IPS DF 6.9 (cell line): ENCODE results near the gene ADCY1.

Source experiments
- DNase-seq: peaks from one replicate; pipeline ENCODE4 v3.0.0-alpha.2; 2013; ENCODE audit warnings: low read depth, low spot score
- H3K27ac ChIP-seq: one replicate; pipeline ENCODE4 v1.5.1; 2013; ENCODE audit warnings: low read length, control low read depth
- H3K27me3 ChIP-seq: 2 replicates; pipeline ENCODE4 v1.6.1; 2013; ENCODE audit warnings: mild to moderate bottlenecking, low read length; ENCODE audit not compliant: control insufficient read depth, insufficient read depth
- H3K36me3 ChIP-seq: 2 replicates; pipeline ENCODE4 v1.6.1; 2013; ENCODE audit warnings: low read length; ENCODE audit not compliant: control insufficient read depth, insufficient read depth
- H3K4me1 ChIP-seq: 2 replicates; pipeline ENCODE4 v1.6.1; 2013; ENCODE audit warnings: low read length; ENCODE audit not compliant: control insufficient read depth, insufficient read depth
- H3K4me3 ChIP-seq: 2 replicates; pipeline ENCODE4 v1.5.1; 2013; ENCODE audit warnings: mild to moderate bottlenecking, low read length
- H3K9me3 ChIP-seq: 2 replicates; pipeline ENCODE4 v1.6.1; 2013; ENCODE audit warnings: low read length, inconsistent platforms; ENCODE audit not compliant: control insufficient read depth, insufficient read depth
- WGBS: extraction: QIAGEN DNeasy Blood & Tissue Kit; methylation state at CpG from one replicate; pipeline ENCODE4 v1.1.7; 2013; ENCODE audit warnings: mixed read lengths, missing lambda C conversion rate; ENCODE audit not compliant: insufficient read length, insufficient coverage; 5-methylcytosine and 5-hydroxymethylcytosine counted together

Gene ADCY1

GRCh38 chr7:45695249-45695995 lies 121.3 kb downstream of the ADCY1 start:
- no CpG with 5 or more reads among the region's 5 CpGs for WGBS
- Histone ChIP-seq H3K4me1 (no peaks in the 10 kb centered on the region), H3K9me3 (no peaks in the 10 kb centered on the region), H3K4me3 (no peak overlapping the region), H3K36me3 (no peaks in the 10 kb centered on the region), H3K27me3 (no peaks in the 10 kb centered on the region), H3K27ac (no peak overlapping the region)
- no peak for DNase-seq

- no CpG with 5 or more reads among the region's 4 CpGs for WGBS
- Histone ChIP-seq H3K9me3 (no peaks in the 10 kb centered on the region), H3K4me1 (no peaks in the 10 kb centered on the region)
Measured at GRCh38 chr7:45696476-45696875, 122.3 kb downstream of the ADCY1 start.

GRCh38 chr7:45697576-45698136 lies 123.5 kb downstream of the ADCY1 start:
- H3K9me3 ChIP-seq = no peaks in the 10 kb centered on the region
- no peak overlapping the region for H3K4me3 ChIP-seq
- H3K27me3 ChIP-seq = no peaks in the 10 kb centered on the region
- no CpG with 5 or more reads among the region's 5 CpGs for WGBS
- H3K36me3 ChIP-seq = no peaks in the 10 kb centered on the region
- DNase-seq = no peak
- no peaks in the 10 kb centered on the region for H3K4me1 ChIP-seq
- H3K27ac ChIP-seq = no peak overlapping the region

More at GRCh38 chr7:45696476-45696875, 122.3 kb downstream of the ADCY1 start:
- Histone ChIP-seq H3K27ac (no peak overlapping the region), H3K27me3 (no peaks in the 10 kb centered on the region), H3K36me3 (no peaks in the 10 kb centered on the region), H3K4me3 (no peak overlapping the region)
- DNase-seq = no peak

- no peak overlapping the region for H3K27ac ChIP-seq
- H3K36me3 ChIP-seq = no peaks in the 10 kb centered on the region
- no peaks in the 10 kb centered on the region for H3K4me1 ChIP-seq
- WGBS = no CpG with 5 or more reads among the region's 6 CpGs
- no peak overlapping the region for H3K4me3 ChIP-seq
- H3K9me3 ChIP-seq = no peaks in the 10 kb centered on the region
- no peaks in the 10 kb centered on the region for H3K27me3 ChIP-seq
- no peak for DNase-seq
Measured at GRCh38 chr7:45698303-45699014, 124.3 kb downstream of the ADCY1 start.

GRCh38 chr7:45699015-45699309 lies 124.8 kb downstream of the ADCY1 start:
- H3K27me3 ChIP-seq = no peaks in the 10 kb centered on the region
- H3K27ac ChIP-seq = no peak overlapping the region
- H3K36me3 ChIP-seq = no peaks in the 10 kb centered on the region
- H3K4me1 ChIP-seq = no peaks in the 10 kb centered on the region
- no peaks in the 10 kb centered on the region for H3K9me3 ChIP-seq
- no peak for DNase-seq
- no peak overlapping the region for H3K4me3 ChIP-seq

- Histone ChIP-seq H3K27me3 (no peaks in the 10 kb centered on the region), H3K4me3 (no peak overlapping the region), H3K9me3 (no peaks in the 10 kb centered on the region), H3K4me1 (no peaks in the 10 kb centered on the region), H3K27ac (no peak overlapping the region), H3K36me3 (no peaks in the 10 kb centered on the region; the same call in 1 of the 2 replicates)
- WGBS = no CpG with 5 or more reads among the region's 11 CpGs
- DNase-seq = no peak
Measured at GRCh38 chr7:45699726-45700390, 125.7 kb downstream of the ADCY1 start.

GRCh38 chr7:45700556-45700955 lies 126.4 kb downstream of the ADCY1 start:
- H3K36me3 ChIP-seq = no peaks in the 10 kb centered on the region; the same call in 1 of the 2 replicates
- no peak for DNase-seq
- H3K27ac ChIP-seq = no peak overlapping the region
- no peaks in the 10 kb centered on the region for H3K27me3 ChIP-seq
- H3K9me3 ChIP-seq = no peaks in the 10 kb centered on the region
- WGBS = no CpG with 5 or more reads among the region's 2 CpGs
- no peaks in the 10 kb centered on the region for H3K4me1 ChIP-seq
- H3K4me3 ChIP-seq = no peak overlapping the region

GRCh38 chr7:45701701-45702510 lies 127.7 kb downstream of the ADCY1 start:
- Histone ChIP-seq H3K36me3 (no peaks in the 10 kb centered on the region; the same call in 1 of the 2 replicates), H3K4me3 (no peak overlapping the region), H3K9me3 (no peaks in the 10 kb centered on the region), H3K4me1 (no peaks in the 10 kb centered on the region), H3K27me3 (no peaks in the 10 kb centered on the region), H3K27ac (no peak overlapping the region)
- WGBS = no CpG with 5 or more reads among the region's 18 CpGs
- DNase-seq = no peak

- WGBS = no CpG with 5 or more reads among the region's 5 CpGs
- H3K9me3 ChIP-seq = no peaks in the 10 kb centered on the region
- no peaks in the 10 kb centered on the region for H3K4me1 ChIP-seq
- no peaks in the 10 kb centered on the region for H3K27me3 ChIP-seq
- DNase-seq = no peak
- no peak overlapping the region for H3K4me3 ChIP-seq
- H3K36me3 ChIP-seq = no peaks in the 10 kb centered on the region; the same call in 1 of the 2 replicates
- no peak overlapping the region for H3K27ac ChIP-seq
Measured at GRCh38 chr7:45702751-45703150, 128.6 kb downstream of the ADCY1 start.

- H3K9me3 ChIP-seq = no peaks in the 10 kb centered on the region
- H3K4me3 ChIP-seq = no peak overlapping the region
- no peaks in the 10 kb centered on the region; the same call in 1 of the 2 replicates for H3K36me3 ChIP-seq
- no peak for DNase-seq
- no peaks in the 10 kb centered on the region for H3K4me1 ChIP-seq
- no peak overlapping the region for H3K27ac ChIP-seq
- no CpG with 5 or more reads among the region's 20 CpGs for WGBS
- no peaks in the 10 kb centered on the region for H3K27me3 ChIP-seq
Measured at GRCh38 chr7:45703373-45703821, 129.2 kb downstream of the ADCY1 start.
